KMS-11 (cell line): ENCODE measurements around the gene TFEB.

Experiments
- H2AFZ ChIP-seq: fragments of 200-600 bp; sonication (generic); 2 replicates; pipeline ENCODE4 v1.6.1; 2016; ENCODE audit warnings: antibody characterized with exemption, mixed run types, low read depth
- H3K27ac ChIP-seq: fragments of 200-600 bp; sonication (generic); 2 replicates; pipeline ENCODE4 v1.6.1; 2016; ENCODE audit warnings: mild to moderate bottlenecking, mixed run types
- H3K27me3 ChIP-seq: fragments of 200-600 bp; sonication (generic); 2 replicates; pipeline ENCODE4 v1.6.1; 2017; ENCODE audit warnings: mild to moderate bottlenecking, low read depth, mixed run types, moderate library complexity; ENCODE audit not compliant: insufficient read depth
- H3K36me3 ChIP-seq: fragments of 200-600 bp; sonication (generic); 2 replicates; pipeline ENCODE4 v1.6.1; 2017; ENCODE audit warnings: mild to moderate bottlenecking, mixed run types; ENCODE audit not compliant: insufficient read depth
- H3K4me1 ChIP-seq: fragments of 200-600 bp; sonication (generic); 2 replicates; pipeline ENCODE4 v1.6.1; 2016; ENCODE audit warnings: mild to moderate bottlenecking, low read depth, mixed run types; ENCODE audit not compliant: poor library complexity, severe bottlenecking
- H3K4me2 ChIP-seq: fragments of 200-600 bp; sonication (generic); 2 replicates; pipeline ENCODE4 v1.7.0; 2016; ENCODE audit warnings: mild to moderate bottlenecking, mixed run types
- H3K4me3 ChIP-seq: fragments of 200-600 bp; sonication (generic); IDR thresholded peaks from 2 replicates; pipeline ENCODE4 v1.6.1; 2017; ENCODE audit warnings: low read depth, low read length, mixed read lengths; ENCODE audit not compliant: insufficient read depth
- H3K79me2 ChIP-seq: fragments of 200-600 bp; sonication (generic); 2 replicates; pipeline ENCODE4 v1.6.1; 2016; ENCODE audit warnings: low read depth, mixed run types; ENCODE audit not compliant: insufficient read depth
- H3K9ac ChIP-seq: fragments of 200-600 bp; sonication (generic); 2 replicates; pipeline ENCODE4 v1.6.1; 2016; ENCODE audit warnings: mild to moderate bottlenecking, mixed run types
- H4K20me1 ChIP-seq: fragments of 200-600 bp; sonication (generic); 2 replicates; pipeline ENCODE4 v1.6.1; 2016; ENCODE audit warnings: mild to moderate bottlenecking, mixed run types; ENCODE audit not compliant: insufficient read depth
- CTCF ChIP-seq: fragments of 200-600 bp; sonication (generic); conservative IDR thresholded peaks from 2 replicates; pipeline ENCODE4 v1.6.1; 2017; ENCODE audit warnings: low read depth, mild to moderate bottlenecking, antibody characterized with exemption, low read length, moderate library complexity, mixed read lengths

The TFEB gene

GRCh38 chr6:41729624-41730023 is 5.8 kb downstream of the TFEB start:
- peaks cover 26% of the 10 kb centered on the region for H3K4me1 ChIP-seq
- H3K27ac ChIP-seq, result no peak overlapping the region
- no peak overlapping the region for H3K4me3 ChIP-seq
- H3K79me2 ChIP-seq, result peaks cover 18% of the 10 kb centered on the region; the same call in 1 of the 2 replicates
- no peaks in the 10 kb centered on the region for H3K36me3 ChIP-seq
- 0 out of 2 replicates have a peak, but pooled peaks cover 4% of the 10 kb centered on the region for H4K20me1 ChIP-seq
- H2AFZ ChIP-seq, result no peak overlapping the region
- no peak overlapping the region for H3K9ac ChIP-seq
- no peak for TF ChIP-seq CTCF
- H3K4me2 ChIP-seq, result no peak overlapping the region
- no peaks in the 10 kb centered on the region for H3K27me3 ChIP-seq

GRCh38 chr6:41728954-41729353 is 6.5 kb downstream of the TFEB start:
- no peak for TF ChIP-seq CTCF
- no peak overlapping the region for H3K9ac ChIP-seq
- peaks cover 26% of the 10 kb centered on the region for H3K4me1 ChIP-seq
- no peak overlapping the region for H3K4me3 ChIP-seq
- H2AFZ ChIP-seq, result no peak overlapping the region
- H3K27me3 ChIP-seq, result no peaks in the 10 kb centered on the region
- H3K36me3 ChIP-seq, result no peaks in the 10 kb centered on the region
- no peak overlapping the region for H3K27ac ChIP-seq
- no peak overlapping the region for H3K4me2 ChIP-seq
- 0 out of 2 replicates have a peak, but pooled peaks cover 4% of the 10 kb centered on the region for H4K20me1 ChIP-seq
- peaks cover 18% of the 10 kb centered on the region; the same call in 1 of the 2 replicates for H3K79me2 ChIP-seq

DNA sequence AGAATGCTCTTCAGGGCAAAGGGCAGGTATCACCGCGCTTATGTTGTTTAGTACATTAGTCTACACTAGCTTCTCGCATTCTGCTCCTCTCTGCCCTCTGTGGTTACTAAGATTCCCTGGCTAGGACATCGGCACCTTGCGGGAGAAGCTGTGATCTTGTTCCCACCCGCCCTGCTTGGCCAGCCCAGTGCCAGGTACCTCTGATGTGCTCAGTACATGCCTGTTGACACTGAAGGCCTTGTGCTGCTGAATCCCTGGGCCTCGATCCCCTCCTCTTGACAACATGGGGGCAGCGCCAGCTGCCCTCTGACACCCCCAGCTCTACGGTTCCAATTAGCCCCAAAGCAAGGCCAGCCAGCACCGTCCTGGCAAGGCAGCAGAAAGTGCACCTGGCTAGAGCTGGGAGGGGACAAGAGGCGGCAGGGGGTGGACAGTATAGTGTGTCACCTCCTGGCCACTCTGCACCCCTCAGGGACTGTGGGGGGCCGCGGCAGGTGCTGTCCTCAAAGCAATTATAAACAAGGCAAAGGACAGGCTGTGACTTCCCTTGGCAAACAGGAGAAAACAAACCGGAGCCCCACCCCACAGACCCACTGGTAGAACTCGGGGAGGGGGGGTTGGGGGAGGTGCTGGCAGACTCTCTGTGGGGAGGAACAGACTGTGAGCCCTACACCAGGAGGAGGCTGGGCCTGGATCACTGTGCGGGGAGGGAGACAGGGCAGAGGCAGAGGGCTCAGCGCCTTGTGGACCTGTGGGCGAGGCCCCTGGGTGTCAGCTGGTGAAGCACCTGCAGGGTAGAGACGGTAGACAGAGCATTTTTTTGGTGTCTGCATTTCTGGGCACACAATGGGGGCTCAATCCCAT is 7.1 kb downstream of the TFEB start:
- H3K27ac ChIP-seq, result no peak overlapping the region
- H3K4me2 ChIP-seq, result no peak overlapping the region
- no peak for TF ChIP-seq CTCF
- peaks cover 18% of the 10 kb centered on the region; the same call in 1 of the 2 replicates for H3K79me2 ChIP-seq
- H3K36me3 ChIP-seq, result no peaks in the 10 kb centered on the region
- H3K4me1 ChIP-seq, result peaks cover 26% of the 10 kb centered on the region
- H3K27me3 ChIP-seq, result no peaks in the 10 kb centered on the region
- no peak overlapping the region for H3K9ac ChIP-seq
- 0 out of 2 replicates have a peak, but pooled peaks cover 4% of the 10 kb centered on the region for H4K20me1 ChIP-seq
- H3K4me3 ChIP-seq, result no peak overlapping the region
- H2AFZ ChIP-seq, result no peak overlapping the region

DNA sequence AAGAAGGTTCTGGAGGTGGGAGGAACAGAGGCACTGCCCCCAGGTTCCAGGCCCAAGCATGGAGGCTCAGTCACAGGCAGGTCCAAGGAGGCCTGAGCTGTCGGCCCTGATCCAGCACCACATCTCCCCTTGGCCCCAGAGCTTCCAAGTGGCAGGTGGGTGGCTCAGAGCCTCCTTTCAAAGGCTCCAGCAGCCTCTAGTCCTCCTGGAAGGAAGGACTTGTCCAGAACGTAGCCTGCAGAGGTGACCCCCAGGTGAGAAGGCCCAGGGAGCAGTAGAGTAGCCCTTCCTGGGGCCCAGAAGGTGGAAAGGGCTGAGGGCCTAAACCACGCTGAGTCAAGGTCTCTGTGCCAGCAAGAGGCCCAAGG is 7.7 kb downstream of the TFEB start:
- no peak for TF ChIP-seq CTCF
- Histone ChIP-seq H4K20me1 (0 out of 2 replicates have a peak, but pooled peaks cover 4% of the 10 kb centered on the region), H3K36me3 (no peaks in the 10 kb centered on the region), H3K79me2 (peaks cover 18% of the 10 kb centered on the region; the same call in 1 of the 2 replicates), H2AFZ (no peak overlapping the region), H3K4me3 (no peak overlapping the region), H3K9ac (no peak overlapping the region), H3K4me2 (no peak overlapping the region), H3K4me1 (peaks cover 25% of the 10 kb centered on the region), H3K27me3 (no peaks in the 10 kb centered on the region), H3K27ac (no peak overlapping the region)
